Measurements from ENCODE around the gene TMEM248. TPM values are rescaled to one million over a fixed set of nuclear protein-coding genes. Genes with fewer than 3 reads are reported as not detected.
"Not testable (repeated sequence)": the region's sequence is repeated elsewhere in the genome, so short reads cannot be mapped to it uniquely, and the experiment has no call there.

TMEM248 gene
- total RNA-seq, 3 donors from 2014 or later, result 119 to 148 (median 120) TPM

GRCh38 chr7:66995050-66995776, 74.2 kb downstream of the TMEM248 start, which contains the start of gene SBDS:
Gene SBDS (minus strand): TSS chr7:66995586. CDS start chr7:66995417, 169 bp downstream.
- intact Hi-C loops (cut with DNase I; ENCODE audit: low total_unique reads); H3K27me3 ChIP-seq; H3K36me3 ChIP-seq; H3K9me3 ChIP-seq; H3K4me1 ChIP-seq: not testable (repeated sequence)
- Histone ChIP-seq H3K27ac (peak within 1 kb of the TSS; percentile 98 to 99), H3K4me3 (peak within 1 kb of the TSS; percentile 63 to 83 (median 78))
- DNase-seq (ENCODE audit: low spot score in 2 of 2), result peak; percentile 91 to 97
- peak; percentile 85 to 96 (median 96) for TF ChIP-seq POLR2AphosphoS5 (IDR thresholded peaks at IDR 0.05)
- peak; percentile 97 for TF ChIP-seq POLR2A (IDR thresholded peaks at IDR 0.05)

- H3K36me3 ChIP-seq; H3K27me3 ChIP-seq; intact Hi-C loops (cut with DNase I; ENCODE audit: low total_unique reads); H3K9me3 ChIP-seq; H3K4me1 ChIP-seq: not testable (repeated sequence)
- DNase-seq (ENCODE audit: low spot score in 2 of 2), result peak; percentile 99
- TF ChIP-seq POLR2AphosphoS5 (IDR thresholded peaks at IDR 0.05) (peak; percentile 51 to 72 (median 67)), POLR2A (IDR thresholded peaks at IDR 0.05) (peak; percentile 26)
- peak within 1 kb of the TSS; percentile 63 to 83 (median 78) for H3K4me3 ChIP-seq
- H3K27ac ChIP-seq, result peak within 1 kb of the TSS; percentile 79 to 99
Measured at GRCh38 chr7:66996444-66997191, 75.6 kb downstream of the TMEM248 start, which contains the start of gene TYW1. Gene TYW1 (plus strand): TSS chr7:66996833. CDS start chr7:66996979, 146 bp downstream.

GRCh38 chr7:67000601-67001258, 79.7 kb downstream of the TMEM248 start:
- H3K27ac ChIP-seq; H3K27me3 ChIP-seq; H3K4me1 ChIP-seq; H3K9me3 ChIP-seq; DNase-seq (ENCODE audit: low spot score in 2 of 2); H3K36me3 ChIP-seq; H3K4me3 ChIP-seq; intact Hi-C loops (cut with DNase I; ENCODE audit: low total_unique reads): not testable (repeated sequence)

GRCh38 chr7:67004145-67004544, 83.1 kb downstream of the TMEM248 start:
- DNase-seq (ENCODE audit: low spot score in 2 of 2); H3K27me3 ChIP-seq; H3K36me3 ChIP-seq; H3K4me1 ChIP-seq; intact Hi-C loops (cut with DNase I; ENCODE audit: low total_unique reads); H3K27ac ChIP-seq; H3K9me3 ChIP-seq; H3K4me3 ChIP-seq: not testable (repeated sequence)

GRCh38 chr7:67006965-67007364, 85.9 kb downstream of the TMEM248 start:
- Histone ChIP-seq H3K9me3 (no peaks in the 10 kb centered on the region), H3K27ac (no peak overlapping the region), H3K4me3 (no peak overlapping the region), H3K4me1 (no peaks in the 10 kb centered on the region), H3K36me3 (no peaks in the 10 kb centered on the region), H3K27me3 (no peaks in the 10 kb centered on the region)
- no peak for DNase-seq (ENCODE audit: low spot score in 2 of 2)
- TF ChIP-seq POLR2A (IDR thresholded peaks at IDR 0.05) (no peak), POLR2AphosphoS5 (IDR thresholded peaks at IDR 0.05) (no peak), CTCF (IDR thresholded peaks at IDR 0.05) (no peak)
- intact Hi-C loops (cut with DNase I; ENCODE audit: low total_unique reads), result no loop called here

Other genes starting within 250 kb of the TMEM248 start
- gene RABGEF1, start 180.5 kb upstream of the TMEM248 start, total RNA-seq, result 10 to 100 TPM; 33.4 to 44.9 (median 34.9) TPM
- 100 to 1,000 TPM; 116 to 183 (median 124) TPM for gene SBDS, start 74.4 kb downstream of the TMEM248 start, total RNA-seq
- 10 to 100 TPM; 16.0 to 26.2 (median 23.6) TPM for gene TYW1, start 75.6 kb downstream of the TMEM248 start, total RNA-seq